Measurements from ENCODE around the gene TMPRSS11B.
"Not testable (repeated sequence)": the region's sequence is repeated elsewhere in the genome, so short reads cannot be mapped to it uniquely, and the experiment has no call there.

TMPRSS11B gene

DNA sequence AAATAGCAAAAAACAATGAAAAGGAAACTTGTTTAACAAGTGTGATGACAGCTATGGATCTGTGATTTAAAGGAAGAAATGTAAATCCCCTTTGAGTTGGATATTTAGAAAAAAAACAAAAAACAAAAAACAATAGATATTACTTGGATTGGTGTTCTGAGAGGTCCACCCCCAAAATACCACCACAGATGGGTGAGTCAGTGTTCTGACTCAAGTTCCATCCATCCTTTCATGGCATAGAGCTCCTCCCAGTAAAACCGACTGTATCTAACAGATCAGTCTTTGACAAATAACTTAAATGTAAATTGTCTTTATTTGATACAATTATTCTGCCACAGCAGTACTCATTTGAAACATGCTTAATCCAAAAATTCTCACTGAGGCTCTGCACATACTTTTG is 27.4 kb downstream of the TMPRSS11B start:
- no peak for DNase-seq (ENCODE audit: low spot score)

DNA sequence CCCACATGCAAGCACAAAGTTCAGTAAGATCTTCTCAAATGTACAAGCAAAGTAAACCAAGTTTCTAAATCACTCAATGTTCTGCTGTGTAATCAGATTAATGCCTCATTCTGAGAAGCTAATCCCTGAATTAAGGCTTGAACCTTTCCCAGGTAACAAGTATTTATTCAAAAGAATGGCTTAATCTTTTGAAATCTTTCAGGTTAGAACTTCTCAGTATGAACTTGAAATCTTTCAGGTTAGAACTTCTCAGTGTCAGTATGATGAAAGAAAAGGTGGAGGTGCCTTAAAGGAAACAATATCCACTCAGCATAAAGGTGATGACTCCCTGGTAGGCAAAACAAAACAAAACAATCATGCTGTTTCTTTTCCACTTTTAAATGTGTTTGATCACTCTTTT is 29.0 kb downstream of the TMPRSS11B start:
- DNase-seq (ENCODE audit: low spot score) = no peak

DNA sequence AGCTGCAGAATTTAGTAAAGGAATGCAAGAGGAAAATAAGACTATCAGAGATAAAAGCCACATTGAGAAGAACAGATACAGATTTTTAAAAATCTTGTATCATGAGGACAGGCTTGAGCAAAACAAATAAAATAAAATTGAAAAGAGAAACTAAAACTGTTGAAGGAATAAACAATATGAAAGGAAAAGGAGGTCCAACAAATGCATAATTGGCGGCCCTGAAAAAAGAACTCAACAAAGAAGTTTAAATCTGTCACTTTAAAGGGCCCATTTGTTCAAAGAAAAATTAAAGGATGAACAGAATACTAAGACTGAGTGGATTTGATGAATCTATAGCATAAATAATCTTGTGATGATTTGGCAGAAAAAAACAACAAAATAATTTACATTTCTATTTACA is 36.5 kb downstream of the TMPRSS11B start:
- DNase-seq (ENCODE audit: low spot score) = no peak

- DNase-seq (ENCODE audit: low spot score) = not testable (repeated sequence)
Measured at GRCh38 chr4:68194305-68194704, 51.2 kb downstream of the TMPRSS11B start.

DNA sequence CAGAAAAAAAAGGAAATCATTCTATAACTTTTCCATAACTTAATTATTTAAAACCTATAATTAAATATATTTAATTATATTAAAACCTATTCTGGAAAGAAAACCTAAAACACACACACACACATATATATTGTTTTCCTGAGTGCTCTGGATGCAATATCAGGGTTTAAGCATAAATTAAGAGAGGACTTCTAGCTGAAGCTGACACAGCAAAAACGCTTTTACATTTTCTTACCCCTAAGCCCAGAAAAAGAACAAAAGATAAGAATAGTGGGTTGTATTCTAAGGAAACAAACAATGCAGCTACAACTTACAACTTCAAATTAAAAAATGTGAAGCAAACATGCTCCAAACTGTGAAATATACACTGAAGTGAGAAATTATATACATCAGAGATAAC is 52.3 kb downstream of the TMPRSS11B start:
- DNase-seq (ENCODE audit: low spot score) = no peak

DNA sequence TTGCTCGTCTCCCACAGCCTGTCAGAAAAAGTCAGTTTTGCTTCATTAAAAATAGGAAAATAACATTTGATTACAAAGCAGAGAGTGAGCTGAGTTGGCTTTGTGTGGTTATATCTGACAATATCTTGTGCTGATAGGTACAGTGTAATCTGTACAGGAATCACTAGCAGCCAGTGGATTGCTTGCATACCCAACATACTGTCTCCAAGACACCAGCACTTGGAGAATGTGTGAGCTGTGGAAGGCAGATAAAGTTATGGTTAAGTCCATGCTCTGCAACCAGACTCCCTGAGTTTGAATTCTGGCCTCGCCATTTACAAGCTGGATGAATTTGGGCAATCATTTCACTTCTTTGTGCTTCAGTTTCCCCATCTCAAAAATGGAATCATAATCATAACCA is 58.3 kb downstream of the TMPRSS11B start:
- no peak for DNase-seq (ENCODE audit: low spot score)

DNA sequence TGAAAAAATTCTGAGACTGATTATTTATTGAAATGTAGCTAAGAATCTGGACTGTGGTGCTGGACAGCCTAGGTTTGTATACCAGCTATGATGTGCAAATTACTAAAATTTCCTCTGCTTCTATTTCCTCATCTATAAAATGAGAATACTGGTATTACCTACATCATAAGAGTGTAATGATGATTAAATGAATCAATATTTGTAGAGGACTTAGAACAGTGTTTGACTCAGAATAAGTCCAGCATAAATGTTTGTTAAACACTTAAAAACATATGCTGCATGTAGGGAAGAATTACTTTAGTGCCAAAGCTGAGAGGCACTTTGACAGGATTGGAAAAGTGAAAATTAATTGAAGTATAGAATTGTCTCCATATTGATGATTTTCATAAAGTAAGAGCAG is 60.6 kb downstream of the TMPRSS11B start:
- DNase-seq (ENCODE audit: low spot score) = no peak

GRCh38 chr4:68183417-68183816 is 62.1 kb downstream of the TMPRSS11B start:
- no peak for DNase-seq (ENCODE audit: low spot score)

DNA sequence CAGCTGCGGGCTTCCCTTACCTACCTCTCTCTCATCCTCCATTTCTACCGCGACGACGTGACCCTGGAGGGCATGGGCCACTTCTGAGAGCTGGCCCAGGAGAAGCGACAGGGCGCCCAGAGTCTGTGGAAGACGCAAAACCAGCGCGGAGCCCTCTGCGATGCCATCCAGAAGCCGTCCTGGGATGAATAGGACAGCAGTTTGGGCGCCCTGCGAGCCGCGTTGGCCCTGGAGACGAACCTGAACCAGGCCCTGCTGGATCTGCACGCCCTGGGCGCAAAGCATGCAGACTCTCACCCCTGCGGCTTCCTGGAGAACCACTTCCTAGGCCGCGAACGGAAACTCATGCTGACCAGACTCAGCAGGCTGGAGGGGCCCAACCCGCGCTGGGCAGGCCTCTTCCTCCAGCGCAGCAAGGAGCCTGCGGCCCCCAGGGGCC is 63.1 kb downstream of the TMPRSS11B start:
- DNase-seq (ENCODE audit: low spot score) = no peak

DNA sequence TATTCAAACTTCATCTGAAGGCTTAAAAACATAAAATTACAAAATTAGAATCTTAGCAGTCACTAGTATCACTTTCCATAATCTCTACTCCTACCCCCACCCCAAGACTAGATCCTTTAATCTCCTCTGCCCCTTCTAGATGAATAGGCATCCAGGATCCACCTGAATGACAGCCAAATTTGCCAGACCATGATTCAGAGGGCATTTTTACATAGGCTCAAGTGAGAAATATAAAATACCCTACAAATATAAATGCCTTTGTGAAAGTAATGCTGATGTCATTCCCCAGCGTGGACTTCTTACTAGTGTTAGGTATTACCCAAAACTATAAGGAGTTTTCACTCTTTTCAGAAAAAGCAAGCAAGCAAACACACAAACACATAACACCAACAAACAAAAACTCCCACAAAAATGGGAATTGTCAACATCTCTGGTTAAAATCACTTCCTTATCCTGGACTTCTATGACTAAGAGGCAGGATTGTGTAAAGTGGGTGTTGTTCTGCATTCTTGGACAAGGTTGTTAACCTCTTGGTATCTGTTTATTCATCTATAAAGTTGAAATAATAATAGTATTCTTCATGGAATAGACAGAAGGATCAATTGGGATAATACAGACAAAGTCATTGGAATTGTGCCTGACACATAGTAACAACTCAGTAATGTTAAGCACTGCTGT is 64.5 kb downstream of the TMPRSS11B start:
- no peak for DNase-seq (ENCODE audit: low spot score)

DNA sequence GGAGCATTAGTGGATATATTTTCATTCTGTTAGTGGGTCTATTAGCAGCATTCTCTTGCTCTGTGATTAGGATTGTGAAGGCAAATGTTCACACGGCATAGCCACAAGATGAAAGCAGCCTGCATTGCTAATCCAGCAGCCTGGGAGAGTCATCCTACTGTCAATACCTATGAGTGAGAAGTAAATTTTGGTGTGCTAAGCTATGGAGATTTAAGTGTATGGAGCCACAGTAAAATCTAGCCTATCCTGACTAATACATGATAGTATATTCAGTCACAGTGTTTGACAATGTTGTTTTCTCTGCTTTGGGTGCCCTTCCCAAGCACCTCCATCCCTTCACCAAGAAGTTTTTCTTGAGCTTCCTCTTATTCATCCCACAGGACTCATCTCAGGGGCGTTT is 68.6 kb downstream of the TMPRSS11B start:
- no peak for DNase-seq (ENCODE audit: low spot score)

Data from iPS-NIHi11 (cell line).